Right lobe of liver (tissue), 6 donors: ENCODE results near the gene CFAP46. TPM values are rescaled to one million over a fixed set of nuclear protein-coding genes. Genes with fewer than 3 reads are reported as not detected.

Experiments used
- ATAC-seq, 4 donors: fragments of 200-7000 bp; cut with Tn5 transposase; one replicate each; pipeline ENCODE4 v1.9.1; 2020; ENCODE audit warnings: mild to moderate bottlenecking in 4 of 4, moderate library complexity in 4 of 4
- DNase-seq, 3 donors: peaks; one replicate each; pipeline ENCODE4 v3.0.0-alpha.2; 2020
- H3K27ac ChIP-seq, 3 donors: fragments of 200-600 bp; one replicate each; pipeline ENCODE4 v1.8.0; 2022
- H3K27me3 ChIP-seq, 2 donors: fragments of 200-600 bp; one replicate each; pipeline ENCODE4 v1.8.0; 2022
- H3K36me3 ChIP-seq, 4 donors: fragments of 200-600 bp; sonication (generic) in 1 of 4; one replicate each; pipeline versions ENCODE4 v1.5.1 to v1.8.0; 2017 to 2022; ENCODE audit warnings: control low read depth in 1 of 4
- H3K4me1 ChIP-seq, 4 donors: fragments of 200-600 bp; sonication (generic) in 1 of 4; one replicate each; pipeline versions ENCODE4 v1.5.1 to v1.8.0; 2017 to 2022; ENCODE audit warnings: control low read depth in 1 of 4
- H3K4me3 ChIP-seq, 3 donors: fragments of 200-600 bp; one replicate each; pipeline ENCODE4 v1.8.0; 2022
- H3K9me3 ChIP-seq, 4 donors: fragments of 200-600 bp; sonication (generic) in 1 of 4; one replicate each; pipeline versions ENCODE4 v1.5.1 to v1.8.0; 2017 to 2022; ENCODE audit warnings: control low read depth in 1 of 4
- CTCF ChIP-seq, 4 donors: fragments of 200-600 bp in 3 of 4; fragments of 450-650 bp in 1 of 4; IDR thresholded peaks; one replicate each; pipeline versions ENCODE4 v1.5.1 to v1.8.0; 2016 to 2022; ENCODE audit warnings: antibody characterized with exemption in 4 of 4, mild to moderate bottlenecking in 2 of 4
- POLR2A ChIP-seq: fragments of 450-650 bp; IDR thresholded peaks from one replicate; pipeline ENCODE4 v1.6.1; 2017; ENCODE audit warnings: antibody characterized with exemption, mild to moderate bottlenecking
- WGBS: methylation state at CpG from one replicate; pipeline ENCODE4 v1.1.6; 2018; ENCODE audit warnings: low coverage, low lambda C conversion rate; ENCODE audit not compliant: insufficient coverage; ENCODE audit errors: missing lambda C conversion rate; 5-methylcytosine and 5-hydroxymethylcytosine counted together
- intact Hi-C, 2 donors: fragments of 100-400 bp; cut with DNase I; formaldehyde crosslinking; loops; one replicate each; pipeline versions ENCODE4 v1.11.2 to v1.14.1; 2022
- total RNA-seq, 6 experiments: library from RNA; depleted of rRNA in 2 of 6; stranded (reverse); fragments of >200 nt in 2 of 6; fragmentation: NEBNext Ultra II Directional in 3 of 6; extraction: Animal tissue kit (Norgen Biotek cat#: 25700) in 3 of 6; gene quantifications; one replicate each; pipeline versions ENCODE4 v1.1.0 to v1.2.4, GENCODE V29; 2016 to 2023
- donor health status: DM: no; HTN: yes; CAD: no.
- donor health status: DM: no; HTN: no; CAD: no.
- donor health status: DM: no; HTN: no; CAD: no.
- donor health status: DM: no; HTN: yes; CAD: no.
- donor health status: DM: no; HTN: yes; CAD: no.

CFAP46 gene
- total RNA-seq, 6 experiments from 2014 or later = 0.16 to 0.67 (median 0.32) TPM

DNA sequence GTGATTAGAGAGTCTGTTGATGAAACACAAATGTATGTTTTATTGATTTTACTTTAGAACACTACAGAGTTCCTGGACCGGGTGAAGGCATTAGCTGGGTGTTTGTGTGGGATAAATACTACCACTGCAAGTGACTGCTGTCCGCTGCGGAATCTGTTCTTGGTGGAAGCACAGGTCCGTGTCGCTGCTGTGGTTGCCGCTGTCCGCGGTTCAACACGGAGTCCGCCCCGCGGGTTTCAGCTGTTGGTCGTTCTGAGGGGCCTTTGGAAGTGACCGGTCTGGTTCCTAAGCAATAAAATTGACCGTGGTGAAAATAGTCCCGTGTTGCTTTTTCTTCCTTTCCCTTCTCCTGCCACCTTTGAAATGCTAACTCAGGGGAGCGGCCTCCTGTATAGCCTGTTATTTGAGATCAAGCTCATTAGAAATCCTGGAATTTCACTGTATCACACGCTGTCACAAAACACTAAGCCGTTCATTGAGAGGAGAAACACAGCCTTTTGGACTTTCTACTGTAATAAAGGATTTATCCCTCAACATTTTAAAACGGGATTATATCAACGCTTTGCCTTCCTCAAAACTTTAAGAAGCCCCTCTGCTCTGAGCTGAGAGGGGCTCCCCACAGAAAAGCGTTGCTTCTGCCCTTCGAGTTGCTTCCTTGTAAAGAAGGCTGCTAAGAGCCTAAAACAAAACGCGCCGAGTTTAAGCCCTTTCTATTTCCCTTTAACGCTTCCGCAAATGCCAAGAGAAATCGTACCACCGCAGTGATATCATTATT, 159.0 kb downstream of the CFAP46 start:
- H3K4me1 ChIP-seq = peaks cover 0 to 16% (median 0%) of the 10 kb centered on the region in 4 donors
- H3K36me3 ChIP-seq = peaks cover 0 to 5% (median 1%) of the 10 kb centered on the region in 4 donors
- peaks cover 0 to 21% of the 10 kb centered on the region in 2 donors for H3K27me3 ChIP-seq
- no peak overlapping the region for H3K27ac ChIP-seq
- no peak for DNase-seq
- no peak for ATAC-seq
- no peaks in the 10 kb centered on the region for H3K9me3 ChIP-seq
- no peak overlapping the region for H3K4me3 ChIP-seq
- WGBS = 84% methylated on average over 21 of the region's 30 CpGs
- intact Hi-C loops = loop anchor here in 1 of 2 donors (10.0 kb wide), 1 partner anchor 119 kb away; no protein-coding TSS in a partner anchor
- TF ChIP-seq POLR2A = no peak
- no peak for TF ChIP-seq CTCF (IDR thresholded peaks at IDR 0.05)

DNA sequence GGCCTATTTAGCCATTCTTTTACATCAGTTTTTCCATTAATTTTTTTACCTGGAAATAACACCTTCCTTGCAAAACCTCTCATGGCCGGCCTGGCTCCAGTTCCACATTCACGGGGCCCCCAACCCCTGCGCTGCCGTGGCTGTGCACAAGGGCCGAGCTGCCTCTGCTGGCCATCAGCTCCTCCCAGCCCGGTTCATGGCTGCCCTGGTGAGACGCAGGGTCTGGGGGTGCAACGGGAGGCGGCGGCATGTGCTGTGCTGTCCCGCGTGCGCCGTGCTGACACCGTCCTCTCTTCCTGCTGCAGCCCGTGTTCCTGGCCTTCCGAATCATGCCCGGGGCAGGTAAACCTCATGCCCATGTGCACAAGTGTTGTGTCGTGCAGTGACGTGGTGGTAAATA, 160.8 kb downstream of the CFAP46 start:
- Histone ChIP-seq H3K9me3 (no peaks in the 10 kb centered on the region), H3K4me1 (peaks cover 0 to under 1% (median 0%) of the 10 kb centered on the region in 4 donors), H3K4me3 (no peak overlapping the region), H3K27me3 (peaks cover 0 to 3% of the 10 kb centered on the region in 2 donors), H3K27ac (no peak overlapping the region), H3K36me3 (peaks cover 0 to 5% (median 1%) of the 10 kb centered on the region in 4 donors)
- no peak for DNase-seq
- whole genome bisulfite sequencing = 95% methylated on average over 6 of the region's 20 CpGs
- intact Hi-C loops = loop anchor here in 1 of 2 donors (10.0 kb wide), 1 partner anchor 117 kb away; no protein-coding TSS in a partner anchor
- TF ChIP-seq POLR2A = no peak
- no peak for TF ChIP-seq CTCF (IDR thresholded peaks at IDR 0.05)
- no peak for ATAC-seq

DNA sequence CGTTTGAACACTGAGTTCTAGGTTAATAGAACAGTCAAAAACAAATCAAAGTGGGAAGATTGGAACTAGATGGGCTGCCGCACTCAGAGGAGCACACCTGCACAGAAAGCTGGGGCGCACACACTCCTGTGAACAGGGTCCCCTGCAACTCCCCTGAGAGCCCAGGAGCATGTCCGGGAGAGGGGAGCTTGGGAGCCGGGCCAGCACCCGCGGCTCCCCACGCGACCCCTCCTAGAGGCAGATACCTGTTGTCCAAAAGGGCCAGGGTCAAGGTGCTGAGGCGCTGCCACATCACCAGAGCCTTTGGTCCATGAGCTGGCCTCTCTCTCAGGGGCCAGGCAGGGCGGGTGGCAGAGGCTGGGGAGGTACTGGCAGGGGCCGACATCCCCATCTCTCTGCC, 162.0 kb downstream of the CFAP46 start:
- Histone ChIP-seq H3K4me1 (no peaks in the 10 kb centered on the region), H3K36me3 (peaks cover 0 to 5% (median 1%) of the 10 kb centered on the region in 4 donors), H3K27me3 (no peaks in the 10 kb centered on the region), H3K9me3 (no peaks in the 10 kb centered on the region), H3K4me3 (no peak overlapping the region), H3K27ac (no peak overlapping the region)
- 94% methylated on average over 3 of the region's 12 CpGs for WGBS
- DNase-seq (no peak), ATAC-seq (no peak)
- intact Hi-C loops = loop anchor here in 1 of 2 donors (10.0 kb wide), 1 partner anchor 116 kb away; no protein-coding TSS in a partner anchor
- TF ChIP-seq POLR2A (no peak), CTCF (IDR thresholded peaks at IDR 0.05) (no peak)

DNA sequence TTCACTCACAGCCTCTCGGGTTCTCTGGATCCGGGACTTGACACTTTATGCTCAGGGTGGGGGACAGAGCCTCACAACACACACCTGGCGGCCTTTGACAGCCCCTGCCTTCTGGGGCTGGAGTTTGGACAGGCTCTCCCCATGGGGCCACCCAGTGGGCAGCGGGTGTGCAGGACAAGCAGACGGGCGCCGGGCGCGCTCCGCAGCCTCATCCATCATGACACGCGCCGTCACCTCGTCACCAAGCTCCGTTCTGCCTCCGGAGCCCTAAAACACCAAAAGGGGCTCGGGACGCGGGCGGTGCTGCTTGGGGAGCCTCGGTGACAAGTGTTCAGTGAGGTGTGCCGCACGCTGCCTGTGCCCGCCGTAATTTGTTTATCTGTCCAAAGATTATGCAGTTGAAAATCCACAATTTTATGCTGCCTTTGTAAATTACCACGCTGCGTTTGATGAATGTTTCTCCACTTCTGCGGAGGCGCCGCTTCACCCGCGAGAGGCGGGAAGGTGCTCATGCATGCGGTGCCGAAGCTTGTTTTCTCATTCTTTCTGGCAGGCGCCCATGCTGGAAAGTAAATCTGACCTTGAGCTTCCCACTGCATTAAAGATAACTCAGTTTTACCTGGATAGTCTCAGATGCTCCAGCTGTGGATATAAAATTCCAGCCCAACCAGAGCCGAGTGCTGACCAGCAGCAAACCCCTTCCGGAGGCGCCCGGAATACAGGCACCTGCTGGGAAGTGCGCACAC, 162.6 kb downstream of the CFAP46 start:
- H3K27ac ChIP-seq = no peak overlapping the region
- peaks cover 0 to 5% (median 1%) of the 10 kb centered on the region in 4 donors for H3K36me3 ChIP-seq
- H3K4me3 ChIP-seq = no peak overlapping the region
- 90% methylated on average over 7 of the region's 41 CpGs for WGBS
- no peak for DNase-seq
- TF ChIP-seq CTCF (IDR thresholded peaks at IDR 0.05) = no peak
- TF ChIP-seq POLR2A = no peak
- intact Hi-C loops = loop anchor here in 1 of 2 donors (10.0 kb wide), 1 partner anchor 115 kb away; no protein-coding TSS in a partner anchor
- H3K9me3 ChIP-seq = no peaks in the 10 kb centered on the region
- ATAC-seq = no peak
- no peaks in the 10 kb centered on the region for H3K27me3 ChIP-seq
- no peaks in the 10 kb centered on the region for H3K4me1 ChIP-seq
